GM18502 (cell line): ENCODE results near the gene CERK.

ENCODE experiments used
- ATAC-seq: cut with Tn5 transposase; IDR thresholded peaks from one replicate; pipeline ENCODE4 v1.9.1; 2021; ENCODE audit warnings: mild to moderate bottlenecking; ENCODE audit not compliant: unreplicated experiment, poor library complexity

Gene CERK

DNA sequence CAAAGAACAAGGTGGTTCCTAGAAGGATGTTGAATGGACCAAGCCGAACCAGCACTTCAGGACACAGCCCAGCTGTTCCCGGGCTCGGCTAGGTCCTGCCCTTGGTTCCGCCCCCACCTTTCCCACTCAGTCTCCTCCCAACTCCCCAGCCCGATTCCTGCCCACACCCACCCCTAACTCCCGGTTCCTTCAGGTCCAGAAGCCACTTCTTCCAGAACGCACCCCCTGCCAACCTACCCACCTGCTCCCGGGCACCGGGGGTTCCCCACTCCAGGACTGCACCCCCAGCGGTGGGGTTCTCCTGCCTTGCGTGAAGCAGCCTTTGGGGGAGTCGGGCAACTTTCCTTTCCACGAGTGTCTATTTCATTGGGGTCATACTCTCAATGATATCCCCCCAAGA, 30.7 kb downstream of the CERK start:
- no peak for ATAC-seq

- no peak for ATAC-seq
These were observed 32.0 kb downstream of the CERK start for GRCh38 chr22:46706060-46706459.

GRCh38 chr22:46703996-46704370, 34.1 kb downstream of the CERK start:
- ATAC-seq: no peak

- ATAC-seq: no peak
These were observed 34.7 kb downstream of the CERK start for GRCh38 chr22:46703171-46703995.

- ATAC-seq: no peak
These were observed 36.8 kb downstream of the CERK start for GRCh38 chr22:46701262-46701661.

GRCh38 chr22:46699091-46699490, 39.0 kb downstream of the CERK start:
- no peak for ATAC-seq

DNA sequence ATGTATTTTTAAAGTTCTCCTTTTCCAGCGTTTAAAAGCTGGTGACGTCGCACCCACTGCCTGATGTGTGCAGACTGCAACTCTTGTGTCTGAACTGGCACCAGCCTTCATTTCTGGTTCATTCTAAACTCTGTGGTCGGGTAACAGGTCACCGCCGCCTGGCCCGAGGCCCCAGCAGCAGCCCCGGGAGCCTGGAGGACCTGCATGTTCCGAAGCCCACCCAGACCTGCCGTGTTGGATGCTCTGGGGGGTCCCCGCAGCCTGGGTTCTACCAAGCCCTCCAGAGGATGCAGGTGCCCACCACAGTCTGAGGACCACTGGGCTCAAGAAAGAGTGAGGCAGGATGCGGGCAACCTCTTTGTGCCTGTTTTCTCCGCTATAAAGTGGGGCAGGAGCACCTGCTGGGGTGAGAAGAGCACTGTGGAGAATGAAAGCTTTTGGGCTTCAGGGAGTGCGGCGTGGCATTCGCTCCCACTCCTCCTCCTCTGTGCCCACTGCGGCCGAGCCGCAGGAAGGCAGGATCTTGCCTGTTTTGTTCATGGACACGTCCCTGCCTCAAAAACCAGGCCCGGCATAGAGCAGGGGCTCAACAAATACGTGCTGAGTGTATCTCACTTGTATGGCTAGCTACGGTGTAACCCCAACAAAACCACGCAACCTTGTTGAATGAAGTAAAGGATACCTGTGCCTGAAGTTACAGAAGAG, 40.1 kb downstream of the CERK start:
- no peak for ATAC-seq

GRCh38 chr22:46696614-46697013, 41.4 kb downstream of the CERK start:
- no peak for ATAC-seq

GRCh38 chr22:46696229-46696518, 41.9 kb downstream of the CERK start:
- no peak for ATAC-seq

DNA sequence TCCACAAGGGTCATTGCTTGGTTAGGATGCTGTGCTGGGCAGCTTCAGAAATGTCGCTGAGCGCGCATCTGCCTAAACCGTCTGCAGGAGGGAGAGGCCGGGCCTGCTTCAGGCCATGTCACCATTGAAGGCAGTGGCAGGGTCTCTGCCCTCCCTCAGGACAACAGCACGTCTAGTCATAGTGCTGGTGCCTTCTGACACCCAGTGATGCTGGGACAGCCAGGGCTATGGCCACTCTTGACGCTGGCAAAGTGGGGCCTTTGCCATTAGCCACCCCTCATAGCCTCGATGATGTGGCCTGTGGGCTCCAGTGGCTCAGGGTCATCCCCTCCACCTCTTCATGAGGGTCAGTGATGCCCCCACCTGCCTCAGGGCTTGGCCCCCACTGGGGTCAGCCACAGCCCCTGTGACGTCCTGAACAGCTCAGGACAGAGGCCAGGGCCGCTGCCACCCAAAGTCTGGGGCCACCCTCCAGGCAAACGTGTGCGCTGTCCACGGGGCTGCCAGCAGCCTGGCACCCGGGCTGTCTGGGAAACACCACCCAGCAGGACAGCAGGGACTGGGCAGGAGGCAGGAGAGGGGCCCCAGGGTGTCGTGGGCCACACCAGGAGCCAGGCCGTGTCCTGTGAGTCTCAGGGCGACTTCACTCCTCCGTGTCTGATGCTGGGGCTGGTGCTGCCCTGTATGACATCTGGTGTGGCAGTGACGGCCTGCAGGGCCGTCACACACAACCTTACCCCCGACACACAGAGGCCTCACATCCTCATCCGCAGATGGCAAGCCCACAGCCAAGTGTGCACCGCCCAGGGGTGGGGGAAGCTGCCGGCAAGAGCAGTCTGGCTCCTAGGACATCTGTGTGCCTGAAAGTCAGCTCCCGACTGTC, 42.5 kb downstream of the CERK start:
- ATAC-seq: no peak

- ATAC-seq: no peak
These were observed 43.5 kb downstream of the CERK start for GRCh38 chr22:46694416-46695170.

DNA sequence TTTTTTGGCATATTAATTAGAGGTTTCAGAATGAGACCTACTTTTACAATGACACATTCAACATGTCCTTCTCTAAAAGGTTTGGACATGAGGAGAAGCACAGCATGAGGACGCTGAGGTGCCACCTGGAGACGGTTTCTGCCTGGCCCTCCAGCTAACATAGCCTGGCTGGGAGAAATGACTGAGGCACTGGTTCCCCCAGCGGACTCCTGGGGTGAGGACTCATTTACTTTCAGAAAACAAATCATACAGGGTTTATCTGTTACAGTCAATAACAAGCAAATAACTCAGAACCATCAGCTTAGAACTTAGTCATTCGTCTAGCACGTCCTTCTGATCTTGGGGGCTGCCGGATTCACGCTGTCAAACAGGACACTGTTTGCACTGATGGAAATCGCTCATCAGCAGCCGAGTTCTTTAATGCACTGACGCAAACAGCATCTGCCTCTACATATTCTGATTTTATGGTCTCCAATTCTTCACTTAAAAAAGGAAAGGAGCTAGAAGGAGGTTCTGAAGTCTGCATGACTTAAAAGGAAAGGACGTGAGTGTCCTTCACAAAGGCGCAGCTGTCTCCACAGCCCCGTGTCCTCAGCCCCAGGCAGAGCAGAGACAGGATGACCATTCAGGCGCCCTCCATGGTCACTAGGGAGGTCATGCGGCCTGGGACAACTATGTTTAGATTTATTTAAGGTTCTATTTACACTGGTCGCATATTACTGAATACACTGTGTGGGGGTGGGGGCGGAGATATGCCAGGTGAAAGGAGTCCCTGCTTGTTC, 44.2 kb downstream of the CERK start:
- no peak for ATAC-seq

GRCh38 chr22:46691571-46691970, 46.5 kb downstream of the CERK start:
- no peak for ATAC-seq

- ATAC-seq: no peak
These were observed 47.9 kb downstream of the CERK start for GRCh38 chr22:46690146-46690545.

DNA sequence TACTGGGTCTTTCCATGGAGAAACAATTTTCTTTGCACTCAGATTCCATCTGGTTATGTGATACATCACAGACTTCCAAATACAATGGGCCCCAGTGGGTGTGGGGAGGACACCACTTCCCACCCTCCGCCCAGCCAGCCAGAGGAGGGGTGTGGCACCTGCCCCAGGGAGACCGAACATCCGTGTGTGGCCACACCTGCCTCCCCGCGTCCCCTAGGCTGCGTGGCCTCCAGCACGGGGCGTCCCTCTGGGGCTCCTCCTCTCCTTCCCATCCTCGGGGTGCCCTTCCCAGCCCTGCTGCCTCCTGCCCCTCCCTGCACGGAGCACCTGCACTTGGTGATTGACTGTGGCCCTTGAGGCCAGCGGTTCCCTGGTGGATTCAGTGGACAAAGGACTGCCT, 49.1 kb downstream of the CERK start:
- ATAC-seq: no peak

DNA sequence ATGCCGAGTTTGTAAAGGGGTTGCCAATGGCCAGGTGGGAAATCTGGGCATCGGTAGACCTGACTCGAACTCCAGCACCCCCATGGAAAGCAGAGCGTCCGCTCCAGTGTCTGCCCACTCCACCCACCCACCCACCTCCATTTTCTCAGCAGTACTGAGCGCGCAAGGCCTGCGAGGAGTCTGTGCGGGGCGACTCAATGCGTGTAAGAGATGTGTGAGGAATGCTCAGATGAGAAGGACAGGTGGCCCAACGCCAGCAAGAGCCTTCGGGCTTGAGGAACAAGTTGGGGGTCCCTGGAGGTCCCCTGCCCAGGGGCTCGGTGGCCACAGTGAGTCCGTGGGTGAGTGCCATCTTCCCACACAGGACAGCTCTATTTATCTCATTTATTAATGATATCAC, 50.6 kb downstream of the CERK start:
- ATAC-seq: no peak

DNA sequence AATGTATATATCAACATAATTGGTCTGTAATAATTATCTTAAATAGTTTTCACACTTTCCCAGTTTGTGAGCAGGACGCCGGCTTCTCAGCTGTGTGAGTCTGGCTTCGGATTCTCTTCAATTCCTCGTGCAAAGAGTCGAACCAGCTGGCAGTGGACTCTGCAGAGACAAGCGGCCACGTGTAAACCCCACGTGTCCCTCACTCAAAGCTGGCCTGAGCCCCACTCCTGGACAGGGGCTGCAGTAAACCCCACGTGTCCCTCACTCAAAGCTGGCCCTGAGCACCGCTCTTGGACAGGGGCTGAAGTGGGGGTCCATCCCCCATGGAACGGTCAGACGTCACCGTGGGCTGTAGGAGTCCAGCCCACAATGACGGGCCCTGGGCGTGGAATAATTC, 51.0 kb downstream of the CERK start:
- ATAC-seq: no peak

DNA sequence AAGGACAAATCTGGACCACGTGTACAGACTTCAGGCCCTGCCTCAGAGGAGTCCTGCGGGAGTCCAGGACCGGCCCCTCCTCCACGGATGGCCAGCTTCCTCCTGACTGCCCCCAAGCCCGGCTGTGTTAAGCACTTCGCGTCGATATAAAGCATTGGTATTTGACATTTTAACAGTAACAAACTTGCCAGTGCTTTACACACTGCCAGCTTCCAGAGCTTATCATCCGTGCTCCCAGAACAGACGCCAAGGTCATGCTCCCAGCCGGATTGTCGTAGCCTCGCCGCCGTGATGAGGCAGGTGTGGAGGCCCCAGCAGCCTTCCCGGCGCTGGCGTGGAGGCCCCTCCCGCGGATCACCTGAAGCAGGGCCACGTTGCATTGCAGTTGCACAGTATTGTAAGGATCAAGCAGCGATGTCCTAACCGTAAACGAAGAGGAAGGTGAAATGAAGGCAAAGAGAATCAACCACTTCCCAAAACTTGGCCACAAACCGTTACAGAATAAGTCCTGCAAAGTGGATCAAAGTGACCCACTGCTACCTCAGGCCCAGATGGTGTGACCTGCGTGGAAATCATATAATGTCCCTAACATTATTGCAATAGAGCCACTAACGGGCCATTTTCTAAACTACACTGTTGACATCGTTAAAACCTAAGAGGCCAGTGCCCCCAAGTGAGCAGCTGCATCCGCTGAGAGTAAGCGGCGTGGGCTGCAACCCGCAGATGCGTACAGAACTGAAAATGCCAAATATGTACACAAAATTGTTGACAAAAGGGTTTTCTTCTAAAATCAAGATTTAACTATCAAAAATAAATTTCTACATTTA, 51.6 kb downstream of the CERK start:
- ATAC-seq: no peak

DNA sequence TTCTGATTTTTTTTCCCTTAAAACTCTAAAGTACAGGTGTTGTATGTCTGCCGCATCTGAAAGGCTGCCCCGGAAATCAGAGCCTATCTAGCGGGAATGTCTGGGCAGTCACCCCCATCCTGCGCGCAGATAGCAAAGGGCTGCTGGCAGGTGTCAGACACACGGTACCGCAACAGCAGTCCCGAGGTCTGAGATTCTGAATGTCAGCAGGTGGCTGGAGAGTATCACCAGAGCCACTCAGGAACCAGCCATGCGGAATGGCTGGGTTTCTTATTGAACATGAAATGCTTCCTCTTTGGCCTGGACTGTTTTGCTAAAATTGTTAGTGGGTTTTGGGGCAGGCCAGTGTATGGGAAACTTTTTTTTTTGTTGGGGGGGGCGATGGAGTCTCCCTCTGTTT, 53.3 kb downstream of the CERK start:
- peak; percentile 76 for ATAC-seq
